NCI-H2029 (cell line): ENCODE measurements around the gene CLIP1.
A peak's percentile ranks its signal among the peaks of the same experiment; 100 is the strongest.
"Not testable (repeated sequence)": the region's sequence is repeated elsewhere in the genome, so short reads cannot be mapped to it uniquely, and the experiment has no call there.

Experiments used
- DNase-seq: peaks from one replicate; lab custom pipeline; 2025; lab: John Stamatoyannopoulos, UW

Gene CLIP1

DNA sequence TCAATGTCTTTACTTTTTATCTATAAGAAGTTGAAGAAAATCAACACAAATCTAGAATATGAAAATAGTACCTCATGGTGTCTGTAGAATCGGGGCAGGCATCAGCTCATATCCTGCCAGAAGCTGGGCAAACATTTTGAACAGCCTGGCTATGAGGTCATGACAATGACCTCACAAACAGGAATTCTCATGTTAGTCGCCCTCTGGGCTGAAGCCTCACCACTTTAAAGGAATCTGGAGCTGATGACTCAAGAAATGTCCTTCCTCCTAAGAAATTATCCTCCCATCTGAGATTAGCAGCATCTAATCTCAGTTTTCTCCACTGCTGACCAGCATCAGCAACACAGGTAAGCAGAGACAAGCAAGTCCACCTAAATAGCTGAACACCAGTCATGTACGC lies 27.1 kb downstream of the CLIP1 start:
- no peak for DNase-seq

DNA sequence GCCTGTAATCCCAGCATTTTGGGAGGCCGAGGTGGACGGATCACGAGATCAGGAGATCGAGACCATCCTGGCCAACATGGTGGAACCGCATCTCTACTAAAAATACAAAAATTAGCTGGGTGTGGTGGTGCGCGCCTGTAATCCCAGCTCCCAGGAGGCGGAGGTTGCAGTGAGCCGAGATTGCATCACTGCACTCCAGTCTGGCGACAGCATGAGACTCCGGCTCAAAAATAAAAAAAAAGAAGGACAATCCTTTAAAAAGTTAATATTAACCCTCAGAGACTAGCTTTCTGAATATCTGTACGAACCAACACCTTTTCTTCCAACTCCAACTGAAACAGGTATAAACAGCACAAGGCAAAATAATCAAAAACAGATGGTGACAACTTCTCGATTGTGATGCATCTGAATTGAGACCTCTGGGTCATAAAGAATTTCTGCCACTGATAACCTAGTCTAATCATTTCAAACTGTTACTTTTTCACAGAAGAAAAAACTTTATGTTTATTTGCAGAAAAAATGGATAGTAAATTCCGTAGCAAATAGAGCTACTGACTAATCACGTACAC lies 27.8 kb downstream of the CLIP1 start:
- no peak for DNase-seq

DNA sequence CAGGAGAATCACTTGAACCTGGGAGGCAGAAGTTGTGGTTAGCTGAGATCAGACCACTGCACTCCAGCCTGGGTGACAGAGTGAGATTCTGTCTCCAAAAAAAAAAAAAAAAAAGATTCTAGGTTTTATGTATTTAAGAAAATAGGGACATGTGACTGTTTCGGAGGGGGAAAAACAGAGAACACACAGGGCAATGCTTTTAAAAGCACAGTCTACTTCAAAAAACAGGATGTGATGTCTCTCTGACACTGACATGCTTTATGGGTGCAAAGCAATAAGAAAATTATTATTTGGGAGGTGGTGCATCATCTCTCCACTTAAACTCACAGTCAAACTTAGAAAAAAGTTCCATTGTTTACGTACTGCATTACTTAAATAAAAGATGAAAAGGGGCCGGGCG lies 28.7 kb downstream of the CLIP1 start:
- DNase-seq = no peak

DNA sequence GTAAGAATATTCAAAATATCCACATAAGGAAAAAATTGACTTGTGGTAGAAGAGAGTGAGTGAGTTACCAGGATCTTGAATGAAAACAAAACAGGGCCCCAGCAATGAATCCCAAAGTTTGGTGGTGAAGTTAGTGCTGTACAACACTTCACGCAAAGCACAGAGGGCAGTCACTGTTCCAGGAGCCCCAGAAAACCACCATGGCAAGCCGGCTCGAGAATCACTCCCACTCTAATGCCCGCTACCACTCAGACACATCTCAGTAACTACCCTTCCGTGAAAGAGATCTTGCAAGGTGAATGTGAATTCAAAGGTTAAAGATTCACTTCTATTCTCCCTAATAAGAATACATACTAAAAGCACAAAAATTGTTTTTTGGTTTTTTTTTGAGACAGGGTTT lies 30.1 kb downstream of the CLIP1 start:
- DNase-seq = no peak

DNA sequence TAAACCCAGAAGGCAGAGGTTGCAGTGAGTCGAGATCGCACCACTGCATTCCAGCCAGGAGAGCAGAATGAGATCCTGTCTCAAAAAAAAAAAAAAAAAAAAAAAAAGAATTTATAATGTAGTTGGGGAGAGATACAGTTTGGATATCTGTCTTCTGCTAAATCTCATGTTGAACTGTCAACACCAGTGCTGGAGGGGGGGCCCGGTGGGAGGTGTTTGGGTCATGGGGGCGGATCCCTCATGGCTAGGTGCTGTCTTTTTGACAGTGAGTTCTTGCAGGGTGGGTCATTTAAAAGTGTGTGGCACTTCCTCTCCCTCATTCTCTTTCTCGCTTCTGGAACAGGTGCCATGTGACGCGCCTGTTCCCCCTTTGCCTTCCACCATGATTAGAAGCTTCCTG lies 32.8 kb downstream of the CLIP1 start:
- no peak for DNase-seq

DNA sequence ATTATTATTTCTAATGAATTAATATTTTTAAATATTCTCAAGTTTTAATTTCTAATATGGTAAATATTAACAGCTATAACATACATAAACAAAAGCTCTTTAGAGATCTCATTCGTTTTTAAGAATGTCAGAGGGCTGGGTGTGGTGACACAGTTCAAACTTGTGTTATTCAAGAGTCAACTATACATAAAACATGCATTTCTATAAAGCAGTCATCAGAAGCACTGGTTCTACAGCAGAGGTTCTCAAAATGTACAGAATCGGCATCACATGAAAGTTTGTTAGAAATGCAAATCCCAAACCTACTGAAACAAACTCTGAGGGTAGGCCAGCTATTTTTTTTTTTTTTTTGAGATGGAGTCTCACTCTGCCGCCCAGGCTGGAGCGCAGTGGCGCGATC lies 34.6 kb downstream of the CLIP1 start:
- DNase-seq = no peak

DNA sequence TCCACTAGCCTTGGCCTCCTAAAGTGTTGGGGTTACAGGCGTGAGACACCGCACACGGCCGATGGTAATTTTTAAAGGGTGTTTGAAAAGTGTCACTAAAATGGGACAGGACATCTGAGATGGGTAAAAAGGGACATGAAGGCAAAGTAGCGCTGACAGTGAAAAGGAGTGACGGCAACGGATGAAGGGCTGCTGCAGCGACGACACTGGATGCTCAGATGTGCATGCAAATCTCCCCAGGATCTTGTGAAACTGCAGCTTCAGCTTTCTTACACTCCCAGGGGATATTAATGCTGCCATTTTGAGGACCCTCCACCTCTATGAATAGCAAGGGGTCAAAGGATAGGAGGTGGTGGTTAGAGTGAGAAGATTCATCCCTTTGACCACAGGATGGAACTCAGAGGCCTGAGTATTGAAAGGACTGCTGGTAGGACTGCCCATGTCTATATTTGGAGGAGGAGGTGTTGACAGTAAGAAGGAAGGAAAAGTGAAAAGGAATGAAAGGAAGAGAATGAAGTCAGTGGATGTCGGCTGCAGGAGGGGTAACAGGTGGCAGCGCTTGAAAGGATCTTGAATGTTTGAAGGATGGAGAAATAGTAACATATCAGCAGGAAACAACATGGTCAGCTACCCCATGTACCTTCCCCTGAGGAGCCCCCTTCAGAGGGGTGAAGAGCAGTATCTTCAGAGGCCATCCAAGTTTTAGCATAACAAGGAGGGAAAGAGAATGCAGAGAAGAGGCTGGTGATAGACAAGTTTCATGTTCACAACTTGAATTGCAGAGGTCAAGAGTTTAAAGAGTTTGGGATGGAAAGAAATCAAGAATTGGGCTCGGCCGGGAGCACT lies 37.1 kb downstream of the CLIP1 start:
- DNase-seq = no peak

DNA sequence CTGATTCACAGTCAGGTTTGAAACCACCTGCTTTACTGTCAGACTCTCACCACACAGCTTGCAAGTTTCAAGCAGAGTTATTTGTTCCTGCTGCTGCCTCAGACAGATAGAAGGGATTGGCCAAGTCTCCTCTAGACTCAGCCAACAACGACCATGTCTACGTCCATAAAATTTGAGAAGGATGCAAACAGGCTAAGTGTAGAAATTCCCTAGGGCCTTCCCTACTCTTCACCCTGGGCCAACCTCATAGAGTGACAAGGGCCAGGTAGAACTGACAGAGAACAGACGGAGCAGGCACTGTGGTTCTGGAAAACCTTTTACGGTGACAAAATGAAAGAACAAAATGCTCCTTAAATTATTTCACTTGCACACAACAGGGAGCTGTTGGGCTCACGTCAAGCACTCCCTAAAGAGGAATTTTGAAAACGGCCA lies 39.5 kb downstream of the CLIP1 start:
- DNase-seq = no peak

DNA sequence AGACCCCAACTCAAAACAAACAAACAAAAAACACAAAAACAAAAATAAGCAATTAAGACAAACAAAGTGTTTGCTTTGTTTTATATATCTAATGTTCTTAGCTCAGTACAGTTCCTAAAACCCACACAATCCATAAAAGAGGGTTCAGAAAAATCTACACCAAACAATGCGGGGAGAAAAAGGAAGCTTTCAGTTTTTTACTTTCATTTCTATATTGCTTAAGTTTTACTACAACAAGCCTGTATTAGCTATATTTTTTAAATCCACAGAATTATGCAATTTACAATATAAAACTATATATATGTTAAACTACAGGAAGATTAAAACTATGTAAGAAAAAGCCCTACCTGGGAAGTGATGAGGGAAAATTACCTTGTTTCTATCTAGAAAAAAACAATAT lies 41.4 kb downstream of the CLIP1 start:
- no peak for DNase-seq

DNA sequence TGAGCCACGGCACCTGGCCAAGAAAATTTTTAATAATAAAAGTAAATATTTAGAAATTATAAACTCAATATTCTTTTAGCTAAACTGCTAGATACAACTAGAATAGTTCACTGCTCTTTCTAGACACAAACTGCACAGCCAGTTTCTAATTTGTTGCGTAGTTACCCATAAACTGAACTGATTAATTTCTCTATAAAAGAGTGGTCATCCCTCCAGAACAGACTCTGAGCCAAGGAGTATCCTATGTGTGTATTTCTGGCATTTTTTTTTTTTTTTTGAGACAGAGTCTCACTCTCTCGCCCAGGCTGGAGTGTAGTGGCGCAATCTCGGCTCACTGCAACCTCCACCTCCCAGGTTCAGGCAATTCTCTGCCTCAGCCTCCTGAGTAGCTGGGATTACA lies 45.7 kb downstream of the CLIP1 start:
- DNase-seq = not testable (repeated sequence)

DNA sequence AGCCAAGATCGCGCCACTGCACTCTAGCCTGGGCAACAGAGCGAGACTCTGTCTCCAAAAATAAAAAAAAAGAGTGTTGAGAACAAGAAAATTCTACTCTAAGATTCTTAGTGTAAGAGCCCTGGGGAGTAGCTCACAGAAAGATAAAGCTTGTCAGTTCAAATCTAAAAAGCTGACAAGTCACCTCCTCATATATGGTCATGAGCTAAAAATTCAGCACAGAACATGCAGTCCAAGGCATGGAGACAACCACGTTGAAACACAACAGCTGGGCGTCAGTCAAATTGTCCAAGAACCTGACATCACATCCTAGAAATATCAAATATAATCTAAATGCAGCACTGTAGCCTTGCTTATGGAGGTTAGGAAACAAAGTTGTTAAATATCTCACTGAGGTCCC lies 47.8 kb downstream of the CLIP1 start:
- DNase-seq = no peak

DNA sequence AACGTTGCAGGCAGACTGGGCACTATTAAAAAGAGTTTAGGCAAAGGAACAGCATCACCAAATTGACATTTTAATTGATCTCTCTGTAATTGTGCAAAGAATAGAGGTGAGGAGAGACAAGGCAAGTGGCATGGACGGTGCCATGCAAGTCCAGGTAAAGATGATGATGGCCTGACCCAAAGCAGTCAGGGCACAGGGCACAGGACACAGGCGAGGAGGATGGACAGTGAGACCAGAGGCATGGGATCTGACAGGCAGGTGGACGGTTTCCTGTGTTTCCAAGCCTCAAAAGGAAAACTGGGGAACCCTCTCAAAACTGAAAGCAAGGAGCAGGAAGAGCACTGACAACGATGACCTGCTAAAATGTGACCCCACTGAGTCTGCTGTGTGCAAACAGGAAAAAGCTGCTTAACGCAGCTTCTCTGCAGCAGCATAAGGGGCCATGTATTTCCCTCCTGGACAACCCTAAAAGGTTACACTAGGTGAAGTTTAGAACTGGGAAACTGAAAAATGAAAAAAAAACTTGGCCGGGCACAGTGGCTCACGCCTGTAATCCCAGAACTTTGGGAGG lies 50.9 kb downstream of the CLIP1 start:
- no peak for DNase-seq

DNA sequence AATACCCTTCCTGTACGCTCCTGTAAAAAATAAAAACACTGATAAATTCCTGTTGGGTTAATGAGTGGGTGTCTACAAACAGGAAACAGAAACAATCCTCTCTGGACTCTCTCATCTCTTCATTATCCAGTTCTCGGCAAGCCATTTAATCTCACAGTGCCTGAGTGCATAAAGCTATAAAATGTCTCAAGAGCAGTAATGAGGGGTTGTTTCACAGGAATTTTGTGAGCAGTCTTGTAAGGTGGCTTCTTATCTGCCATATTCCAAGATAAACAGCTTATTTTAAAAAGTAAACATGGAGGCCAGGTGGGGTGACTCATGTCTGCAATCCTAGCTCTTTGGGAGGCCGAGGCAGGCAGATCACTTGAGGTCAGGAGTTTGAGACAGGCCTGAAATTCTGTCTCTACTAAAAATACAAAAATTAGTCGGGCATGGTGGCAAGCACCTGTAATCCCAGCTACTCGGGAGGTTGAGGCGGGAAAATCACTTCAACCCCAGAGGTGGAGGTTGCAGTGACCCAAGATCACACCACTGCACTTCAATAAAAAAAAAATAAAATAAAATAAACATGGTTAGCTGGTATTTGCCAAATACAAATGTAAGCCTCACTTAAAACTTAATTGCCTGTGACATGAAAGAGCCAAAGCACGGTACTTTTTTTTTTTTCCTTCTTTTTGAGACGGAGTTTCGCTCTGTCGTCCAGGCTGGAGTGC lies 54.0 kb downstream of the CLIP1 start:
- DNase-seq = peak; percentile 70

DNA sequence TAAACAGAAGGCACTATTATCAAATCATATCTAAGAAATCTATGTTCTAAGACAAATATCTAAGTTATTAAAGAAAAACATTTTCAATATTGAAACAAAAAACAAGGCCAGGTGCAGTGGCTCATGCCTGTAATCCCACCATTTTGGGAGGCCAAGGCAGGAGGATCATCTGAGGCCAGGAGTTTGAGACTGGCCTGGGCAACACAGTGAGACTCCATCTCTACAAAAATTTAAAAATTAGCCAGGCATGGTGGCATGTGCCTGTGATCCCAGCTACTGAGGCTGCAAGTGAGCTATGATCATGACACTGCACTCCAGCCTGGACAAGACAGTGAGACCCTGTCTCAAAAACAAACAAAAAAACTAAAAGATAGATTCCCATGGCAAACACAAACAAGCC lies 54.8 kb downstream of the CLIP1 start:
- not testable (repeated sequence) for DNase-seq

DNA sequence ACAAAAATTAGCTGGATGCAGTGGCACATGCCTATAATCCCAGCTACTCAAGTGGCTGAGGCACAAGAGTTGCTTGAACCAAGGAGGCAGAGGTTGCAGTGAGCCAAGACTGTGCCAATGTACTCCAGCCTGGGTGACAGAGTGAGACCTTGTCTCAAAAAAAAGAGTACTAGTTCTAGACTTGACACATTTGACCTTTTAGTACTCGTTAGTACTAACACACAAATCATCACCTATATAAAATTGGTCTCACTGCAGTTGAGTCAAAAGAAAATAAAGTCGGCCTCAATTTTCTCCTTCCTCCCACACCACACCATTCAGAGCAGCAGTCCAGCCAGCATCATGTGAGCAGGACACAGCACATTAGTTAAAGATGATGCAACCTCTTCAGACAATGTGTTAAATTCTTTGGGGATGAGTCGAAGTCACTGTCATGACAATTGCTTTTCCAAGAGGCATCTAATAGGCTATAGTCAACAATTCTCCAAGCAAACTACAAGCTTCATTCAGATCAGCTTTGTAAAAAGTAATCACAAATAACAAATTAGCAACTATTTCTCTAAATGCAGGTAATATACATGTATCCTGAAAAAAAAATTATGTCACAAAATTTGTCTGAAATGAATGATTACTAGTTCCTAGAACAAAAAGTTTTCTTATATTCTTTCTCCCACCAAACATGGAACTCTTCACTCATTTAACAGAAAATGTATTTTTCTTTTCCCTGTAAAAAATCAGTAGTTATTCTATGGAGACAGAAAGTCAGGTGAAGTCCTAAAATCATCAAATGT lies 55.6 kb downstream of the CLIP1 start:
- DNase-seq = peak; percentile 66

DNA sequence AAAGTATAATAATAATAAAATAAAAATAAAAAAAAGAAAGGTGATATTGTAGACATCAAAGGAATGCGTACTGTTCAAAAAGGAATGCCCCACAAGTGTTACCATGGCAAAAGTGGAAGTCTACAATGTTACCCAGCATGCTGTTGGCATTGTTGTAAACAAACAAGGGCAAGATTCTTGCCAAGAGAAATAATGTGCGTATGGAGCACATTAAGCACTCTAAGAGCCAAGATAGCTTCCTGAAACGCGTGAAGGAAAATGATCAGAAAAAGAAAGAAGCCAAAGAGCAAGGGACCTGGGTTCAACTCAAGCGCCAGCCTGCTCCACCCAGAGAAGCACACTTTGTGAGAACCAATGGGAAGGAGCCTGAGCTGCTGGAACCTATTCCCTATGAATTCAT lies 57.2 kb downstream of the CLIP1 start:
- DNase-seq = not testable (repeated sequence)

DNA sequence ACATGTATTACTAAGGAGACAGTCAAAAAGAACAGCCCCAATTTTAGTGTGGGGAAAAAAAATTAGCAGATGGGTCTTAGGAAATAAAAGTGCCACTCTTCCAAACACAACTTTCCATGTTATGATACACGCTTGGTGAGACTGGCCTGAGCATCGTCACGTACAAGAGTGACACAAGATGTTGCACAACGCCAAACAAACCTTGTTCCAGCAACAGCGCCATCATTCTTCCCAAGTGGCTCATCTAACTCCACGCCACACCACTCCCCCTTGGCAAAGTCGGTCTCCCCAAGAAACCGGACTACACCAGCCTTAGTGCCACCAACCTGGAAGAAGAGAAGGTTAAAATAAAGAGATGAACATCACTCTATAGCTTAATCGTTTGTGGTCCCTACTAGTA lies 58.7 kb downstream of the CLIP1 start:
- no peak for DNase-seq

DNA sequence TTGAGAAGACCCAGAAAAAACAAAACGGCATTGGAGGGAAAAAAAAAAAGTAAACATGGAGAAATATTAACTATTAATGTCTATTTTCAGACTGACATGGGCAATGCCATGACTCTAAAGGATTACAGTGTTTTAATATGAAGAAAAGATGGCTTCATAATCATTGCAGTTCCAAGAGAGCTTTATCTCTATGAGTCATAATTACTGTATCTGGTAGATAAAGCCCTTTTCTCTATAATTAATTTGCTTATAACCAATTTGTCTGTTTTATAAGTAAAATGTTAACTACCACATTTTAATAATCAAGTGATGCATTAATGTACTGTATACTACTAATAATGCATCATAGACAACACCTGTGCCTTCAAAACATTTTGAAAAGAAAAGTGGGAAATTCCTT lies 59.7 kb downstream of the CLIP1 start:
- no peak for DNase-seq

DNA sequence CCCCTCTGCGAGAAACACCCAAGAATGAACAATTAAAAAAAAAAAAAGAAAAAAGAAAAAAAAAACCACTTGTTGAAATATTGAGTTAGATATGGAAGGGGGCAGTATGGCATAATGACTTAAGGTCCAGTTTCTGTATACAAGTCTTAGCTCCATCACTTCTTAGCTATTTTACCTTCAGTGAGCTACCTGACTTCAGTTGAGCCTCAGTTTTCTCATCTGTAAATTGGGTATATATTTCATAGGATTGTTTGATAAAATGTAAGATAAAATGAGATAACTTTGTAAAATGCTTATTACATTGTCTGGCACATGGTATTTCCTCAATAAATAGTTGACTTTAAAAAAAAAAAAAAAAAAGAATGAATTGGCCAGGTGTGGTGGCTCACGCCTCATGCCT lies 64.1 kb downstream of the CLIP1 start:
- not testable (repeated sequence) for DNase-seq

DNA sequence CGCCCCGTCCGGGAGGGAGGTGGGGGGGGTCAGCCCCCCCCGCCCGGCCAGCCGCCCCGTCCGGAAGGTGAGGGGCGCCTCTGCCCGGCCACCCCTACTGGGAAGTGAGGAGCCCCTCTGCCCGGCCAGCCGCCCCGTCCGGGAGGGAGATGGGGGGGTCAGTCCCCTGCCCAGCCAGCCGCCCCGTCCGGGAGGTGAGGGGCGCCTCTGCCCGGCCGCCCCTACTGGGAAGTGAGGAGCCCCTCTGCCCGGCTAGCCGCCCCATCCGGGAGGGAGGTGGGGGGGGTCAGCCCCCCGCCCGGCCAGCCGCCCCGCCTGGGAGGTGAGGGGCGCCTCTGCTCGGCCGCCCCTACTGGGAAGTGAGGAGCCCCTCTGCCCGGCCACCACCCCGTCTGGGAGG lies 64.9 kb downstream of the CLIP1 start:
- DNase-seq = not testable (repeated sequence)

DNA sequence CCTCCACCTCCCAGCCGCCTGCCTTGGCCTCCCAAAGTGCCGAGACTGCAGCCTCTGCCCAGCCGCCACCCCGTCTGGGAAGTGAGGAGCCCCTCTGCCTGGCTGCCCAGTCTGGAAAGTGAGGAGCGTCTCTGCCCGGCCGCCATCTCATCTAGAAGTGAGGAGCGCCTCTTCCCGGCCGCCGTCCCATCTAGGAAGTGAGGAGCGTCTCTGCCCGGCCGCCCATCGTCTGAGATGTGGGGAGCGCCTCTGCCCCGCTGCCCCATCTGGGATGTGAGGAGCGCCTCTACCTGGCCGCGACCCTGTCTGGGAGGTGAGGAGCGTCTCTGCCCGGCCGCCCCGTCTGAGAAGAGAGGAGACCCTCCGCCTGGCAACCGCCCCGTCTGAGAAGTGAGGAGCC lies 65.5 kb downstream of the CLIP1 start:
- not testable (repeated sequence) for DNase-seq

DNA sequence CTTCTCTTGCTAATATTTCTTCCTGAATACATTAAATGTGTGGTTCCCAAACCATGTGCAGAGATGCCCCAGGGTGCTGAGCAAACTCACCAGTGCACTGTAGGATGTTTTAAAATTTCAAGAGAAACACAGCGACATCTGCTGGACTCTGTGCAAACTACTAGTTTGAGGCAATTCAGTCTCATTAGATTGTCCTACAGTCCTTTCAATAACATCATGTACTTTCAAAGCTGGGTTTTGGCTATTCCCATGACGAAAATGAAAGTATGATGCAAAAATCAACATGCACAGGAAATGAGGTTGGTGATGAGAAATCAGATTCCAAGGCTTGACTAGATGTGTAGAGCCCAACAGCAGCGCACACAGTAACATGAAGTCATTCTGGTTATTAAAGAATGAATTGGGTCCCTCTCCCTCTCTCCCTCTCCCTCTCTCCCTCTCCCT lies 66.3 kb downstream of the CLIP1 start:
- DNase-seq = peak; percentile 50
